HCEC 1CT (cell line): ENCODE measurements around the gene ACTR1A.
"Not testable (repeated sequence)": the region's sequence is repeated elsewhere in the genome, so short reads cannot be mapped to it uniquely, and the experiment has no call there.

Experiments used
- DNase-seq: peaks from one replicate; pipeline ENCODE4 v3.0.0-alpha.2; 2017

The ACTR1A gene

DNA sequence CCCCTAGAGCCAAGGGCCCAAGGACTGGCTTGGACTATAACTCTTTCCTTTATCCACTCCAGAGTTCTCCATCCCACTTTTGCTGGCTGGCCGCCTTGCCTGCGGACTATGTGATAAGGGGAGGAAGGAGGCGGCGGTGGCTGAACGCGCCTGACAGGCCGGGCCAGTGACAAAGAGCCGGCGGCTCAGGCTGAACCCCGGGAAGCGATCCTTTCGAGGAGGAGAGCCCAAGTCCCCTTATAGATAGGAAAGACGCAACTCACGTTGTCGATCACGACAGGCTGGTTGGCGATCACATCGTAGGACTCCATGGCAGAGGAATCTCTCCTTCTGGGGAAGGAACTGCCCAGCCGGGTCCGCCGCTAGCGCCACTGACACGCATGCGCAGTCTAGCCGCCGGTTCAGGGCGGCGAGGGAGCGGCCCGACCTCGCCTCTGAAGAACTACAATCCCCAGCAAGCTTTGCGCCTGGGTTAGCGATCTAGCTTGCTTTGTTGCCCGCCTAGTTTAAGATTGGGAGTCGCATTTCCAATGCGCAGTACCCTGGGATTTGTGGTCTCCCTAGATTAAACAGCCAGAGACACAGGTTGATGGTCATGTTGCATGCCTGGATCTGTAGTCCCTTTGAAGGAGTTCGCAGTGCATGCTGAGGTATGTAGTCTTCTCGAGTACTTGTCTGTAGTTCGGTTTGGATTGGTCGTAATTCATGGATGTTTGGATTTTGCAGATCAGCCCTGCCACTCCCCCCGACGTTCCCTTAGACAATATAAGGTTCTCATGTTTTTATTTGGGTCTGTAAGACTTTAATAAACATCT is at the start of gene ACTR1A:
Gene ACTR1A, minus strand, starts transcription at position 376 of the 815 bp plus-strand sequence. Its CDS starts 65 bp downstream, at position 311.
- DNase-seq, result peak; percentile 100

DNA sequence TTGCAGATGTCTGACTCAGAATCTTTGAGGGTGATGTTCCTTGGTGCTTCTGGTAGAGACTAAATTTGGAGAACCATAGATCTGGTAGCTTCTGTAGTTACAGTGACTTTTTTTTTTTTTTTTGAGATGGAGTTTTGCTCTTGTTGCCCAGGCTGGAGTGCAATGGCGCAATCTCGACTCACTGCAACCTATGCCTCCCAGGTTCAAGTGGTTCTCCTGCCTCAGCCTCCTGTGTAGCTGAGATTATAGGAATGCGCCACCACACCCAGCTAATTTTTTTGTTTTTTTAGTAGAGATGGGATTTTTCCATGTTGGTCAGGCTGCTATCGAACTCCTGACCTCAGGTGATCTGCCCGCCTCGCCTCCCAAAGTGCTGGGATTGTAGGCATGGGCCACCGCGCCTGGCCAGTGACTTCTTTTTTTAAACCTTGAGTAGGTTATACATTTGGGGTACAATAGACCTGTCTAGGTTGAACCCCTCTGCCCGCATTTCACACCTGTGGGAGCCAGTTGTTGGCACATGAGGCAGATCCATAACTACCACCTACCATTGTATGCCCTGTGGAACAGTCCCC is 48.2 kb upstream of the ACTR1A start:
- no peak for DNase-seq

DNA sequence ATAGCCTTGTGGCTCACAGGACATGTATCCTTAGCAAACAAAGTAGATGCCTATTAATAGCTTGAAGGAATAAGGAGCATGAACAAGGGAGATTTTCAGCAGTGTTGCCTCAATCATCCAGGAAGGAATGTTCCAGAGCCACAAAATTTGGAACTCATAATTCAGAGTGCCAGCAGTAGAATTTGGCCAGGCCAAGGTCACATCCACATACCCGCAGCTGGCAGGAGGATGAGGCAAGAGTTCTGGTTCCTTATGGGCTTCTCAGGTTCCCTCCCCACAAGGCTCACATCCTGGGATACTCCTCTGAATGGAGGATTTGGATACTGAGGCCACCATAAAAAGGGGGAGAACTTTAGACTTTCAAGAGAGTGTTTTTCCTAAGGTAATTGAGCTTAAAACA is 47.0 kb upstream of the ACTR1A start:
- no peak for DNase-seq

DNA sequence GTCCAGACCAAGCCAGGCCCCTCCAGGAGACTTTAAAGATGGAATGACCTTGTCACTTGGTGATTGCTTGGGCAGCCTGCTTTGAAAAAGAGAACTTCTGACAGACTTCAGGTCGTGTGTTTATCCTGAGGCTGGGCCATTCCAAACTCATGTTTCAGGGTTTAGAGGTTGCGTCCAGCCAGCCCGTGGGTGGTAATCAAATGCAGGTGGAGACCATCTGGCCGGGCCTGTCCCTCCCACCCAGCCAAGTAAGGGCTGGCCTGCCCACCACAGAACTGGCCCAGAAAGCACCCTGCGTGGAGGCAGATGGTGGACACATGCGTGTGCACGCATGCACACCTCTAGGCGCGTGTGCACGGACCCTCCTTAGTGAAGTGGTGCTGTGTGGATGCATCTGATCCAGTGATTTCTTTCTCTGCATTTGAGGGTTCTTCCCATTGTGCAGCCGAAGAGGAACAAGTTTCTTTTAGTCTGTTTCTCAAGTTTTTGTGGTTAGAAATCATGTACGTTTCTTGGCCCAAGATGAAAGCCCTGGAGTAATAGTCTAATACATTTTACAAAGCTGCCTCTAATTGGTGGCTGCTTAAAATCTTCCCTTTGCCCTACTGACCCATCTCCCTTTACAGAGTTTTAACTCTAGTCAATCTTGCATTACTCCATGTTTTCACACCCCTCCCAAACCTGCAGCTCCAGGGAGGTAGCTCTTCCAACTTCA is 44.3 kb upstream of the ACTR1A start:
- peak; percentile 22 for DNase-seq

DNA sequence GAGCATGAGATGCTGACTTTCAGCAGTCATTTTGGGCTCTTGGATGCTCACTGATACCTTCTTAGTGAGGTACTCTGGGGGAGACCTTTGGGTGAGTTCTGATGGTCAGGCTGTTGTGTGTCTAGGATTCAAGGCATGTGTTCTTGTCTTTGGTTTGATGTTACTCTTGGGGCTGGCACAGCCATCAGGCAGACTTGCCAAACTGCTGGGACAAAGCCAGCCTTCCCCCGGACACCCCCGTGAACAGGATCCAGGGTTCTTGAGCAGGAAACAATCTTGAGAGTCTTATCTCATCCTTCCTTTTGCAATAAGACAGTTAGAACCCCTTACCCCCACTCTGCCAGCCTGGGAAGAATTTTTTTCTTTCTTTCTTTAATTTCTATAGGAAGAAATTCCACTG is 43.5 kb upstream of the ACTR1A start:
- no peak for DNase-seq

DNA sequence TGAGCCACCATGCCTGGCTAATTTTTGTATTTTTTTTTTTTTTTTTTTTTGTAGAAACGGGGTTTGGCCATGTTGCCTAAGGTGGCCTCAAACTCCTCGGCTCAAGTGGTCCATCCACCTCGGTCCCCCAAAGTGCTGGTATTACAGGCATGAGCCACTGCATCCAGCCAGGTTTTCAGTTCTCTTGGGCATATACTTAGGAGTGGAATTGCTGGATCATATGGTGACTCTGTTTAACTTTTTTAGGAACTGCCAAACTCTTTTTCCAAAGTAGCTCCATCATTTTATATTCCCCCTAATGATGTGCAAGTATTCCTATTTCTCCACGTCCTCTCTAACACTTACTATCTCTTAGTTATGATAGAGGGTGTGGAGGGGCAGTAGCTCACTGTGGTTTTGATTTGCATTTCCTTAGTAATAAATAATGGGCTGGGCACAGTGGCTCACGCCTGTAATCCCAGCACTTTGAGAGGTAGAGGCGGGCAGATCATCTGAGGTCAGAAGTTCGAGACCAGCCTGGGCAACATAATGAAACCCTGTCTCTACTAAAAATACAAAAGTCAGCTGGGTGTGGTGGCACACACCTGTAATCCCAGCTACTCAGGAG is 42.9 kb upstream of the ACTR1A start:
- no peak for DNase-seq

DNA sequence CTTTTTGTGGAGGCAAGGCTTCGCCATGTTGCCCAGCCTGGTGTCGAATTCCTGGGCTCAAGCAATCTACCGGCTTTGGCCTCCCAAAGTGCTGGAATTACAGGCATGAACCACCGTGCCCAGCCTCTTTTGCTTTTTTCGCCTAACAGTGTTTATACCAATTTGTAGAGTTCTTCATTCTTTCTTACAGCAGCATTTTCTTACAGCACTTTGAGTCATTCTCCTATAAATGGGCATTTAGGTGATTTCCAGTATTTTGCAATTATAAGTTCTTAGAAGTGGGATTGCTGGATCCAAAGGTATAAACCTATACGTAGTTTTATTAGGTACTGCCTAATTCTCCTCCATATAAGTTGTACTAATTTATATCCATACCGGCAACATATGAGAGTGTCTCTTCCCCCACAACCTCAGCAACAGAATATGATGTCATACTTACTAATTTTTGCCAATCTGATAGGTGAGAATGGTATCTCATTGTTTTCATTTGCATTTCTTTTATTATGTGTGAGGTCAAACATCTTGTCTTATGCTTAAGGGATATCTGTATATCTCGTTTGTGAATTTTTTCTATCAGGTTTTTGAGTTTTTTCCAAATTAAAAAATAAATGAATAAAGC is 40.4 kb upstream of the ACTR1A start:
- peak; percentile 39 for DNase-seq

DNA sequence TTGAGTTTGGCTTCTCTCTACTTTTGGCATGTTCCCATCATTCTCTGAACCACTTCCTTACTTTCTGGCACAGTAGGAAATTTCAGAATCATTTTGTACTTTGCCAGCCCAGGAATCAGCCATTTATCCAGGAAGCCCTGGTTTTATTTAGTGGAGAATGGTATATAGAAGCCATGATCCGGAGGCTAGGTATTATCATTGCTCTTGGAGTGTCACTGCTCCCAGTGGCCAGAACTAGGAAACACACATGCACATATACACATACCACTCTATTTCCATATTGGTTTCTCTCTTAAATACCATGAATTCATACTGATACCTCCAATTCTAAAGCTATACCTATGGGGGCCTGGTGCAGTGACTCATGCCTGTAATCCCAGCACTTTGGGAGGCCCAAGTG is 37.5 kb upstream of the ACTR1A start:
- peak; percentile 45 for DNase-seq

DNA sequence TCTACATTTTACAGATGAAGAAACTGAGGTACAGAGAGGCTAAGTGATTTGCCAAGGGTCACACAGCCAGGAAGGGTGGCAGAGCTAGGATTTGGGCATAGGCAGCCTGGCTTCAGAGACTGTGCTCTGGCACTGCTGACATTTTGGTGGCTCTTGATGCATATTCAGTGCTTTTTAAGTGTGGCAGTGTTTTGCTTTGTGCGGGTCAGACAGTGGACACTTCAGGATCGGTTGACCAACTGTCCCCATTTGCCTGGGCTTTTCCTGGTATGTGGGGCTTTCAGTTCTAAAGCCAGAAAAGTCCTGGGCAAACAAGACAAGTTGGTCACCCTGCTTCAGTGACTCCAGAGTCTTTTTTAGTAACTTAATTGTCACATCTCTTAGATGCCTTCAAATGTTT is 36.3 kb upstream of the ACTR1A start:
- DNase-seq, result no peak

DNA sequence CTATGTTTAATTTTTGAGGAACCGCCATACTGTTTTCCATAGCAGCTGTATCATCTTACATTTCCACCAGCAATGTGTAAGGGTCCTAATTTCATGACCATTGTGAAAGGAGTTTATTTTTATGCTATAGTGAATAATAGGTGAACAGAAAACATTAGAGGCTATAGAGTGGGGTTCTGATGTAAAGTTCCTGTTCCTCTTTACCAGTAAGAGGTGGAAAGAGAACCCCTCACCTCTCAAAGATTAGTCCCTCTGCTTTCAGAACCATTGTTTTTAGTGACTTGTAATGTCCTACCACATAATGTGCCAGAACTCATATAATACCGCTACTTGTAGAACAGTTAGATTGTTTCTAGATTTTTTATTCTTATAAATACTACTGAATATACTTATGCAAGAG is 35.4 kb upstream of the ACTR1A start:
- DNase-seq, result no peak

DNA sequence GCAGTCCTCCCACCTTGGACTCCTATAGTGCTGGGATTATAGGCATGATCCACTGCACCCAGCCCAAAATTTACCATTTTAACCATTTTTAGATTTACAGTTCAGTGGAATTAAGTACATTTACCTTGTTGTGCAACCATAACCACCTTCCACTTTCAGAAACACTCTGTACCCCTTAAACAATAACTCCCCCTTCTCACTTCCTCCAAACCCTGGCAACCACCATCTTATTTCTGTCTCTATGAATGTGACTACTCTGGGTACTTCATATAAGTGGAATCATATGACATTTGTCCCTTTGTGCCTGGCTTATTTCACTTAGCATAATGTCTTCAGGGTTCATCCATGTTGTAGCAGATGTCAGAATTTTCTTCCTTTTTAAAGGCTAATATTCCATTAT is 34.9 kb upstream of the ACTR1A start:
- no peak for DNase-seq

DNA sequence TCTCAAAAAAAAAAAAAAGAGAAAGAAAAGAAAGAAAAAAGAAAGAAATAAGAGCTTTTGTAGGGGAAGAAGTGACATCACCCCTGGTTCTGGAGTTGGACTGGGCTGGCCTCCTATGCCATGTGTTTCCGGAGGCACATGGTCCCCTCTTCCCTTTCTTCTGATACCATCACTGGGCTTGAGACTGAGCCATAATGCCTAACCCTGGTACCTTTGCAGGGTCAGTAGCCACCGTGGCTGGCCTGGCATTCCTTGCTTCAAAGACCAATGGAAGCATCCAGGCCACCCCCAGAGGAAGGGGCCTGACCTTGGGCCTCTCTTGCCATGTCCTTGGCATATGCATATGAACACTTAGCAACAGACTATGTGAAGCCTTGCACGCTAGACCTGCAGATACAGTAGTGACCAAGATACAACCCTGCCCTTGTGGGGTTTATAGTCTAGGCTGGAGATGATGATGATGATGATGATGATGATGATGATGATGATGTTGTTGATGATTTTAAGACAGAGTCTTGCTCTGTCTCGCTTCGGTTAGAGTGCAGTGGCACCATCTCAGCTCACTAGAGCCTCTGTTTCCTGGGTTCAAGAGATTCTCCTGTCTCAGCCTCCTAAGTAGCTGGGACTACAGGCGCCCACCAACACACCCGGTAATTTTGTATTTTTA is 33.1 kb upstream of the ACTR1A start:
- DNase-seq, result no peak

DNA sequence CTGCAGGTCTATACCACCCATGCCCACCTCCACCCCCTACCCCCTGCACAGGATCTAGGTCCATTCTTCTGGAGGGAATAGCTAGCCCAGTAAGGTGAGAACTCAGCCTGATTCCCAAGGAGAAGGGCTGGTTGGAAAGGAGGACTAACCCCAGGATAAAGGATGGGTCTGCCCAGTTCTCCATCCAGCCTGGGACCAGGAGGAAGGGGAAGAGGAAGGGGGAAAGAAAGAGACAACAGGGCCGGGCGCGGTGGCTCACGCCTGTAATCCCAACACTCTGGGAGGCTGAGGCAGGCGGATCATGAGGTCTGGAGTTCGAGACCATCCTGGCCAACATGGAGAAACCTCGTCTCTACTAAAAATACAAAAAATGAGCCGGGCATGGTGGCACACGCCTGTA is 32.5 kb upstream of the ACTR1A start:
- DNase-seq, result not testable (repeated sequence)

DNA sequence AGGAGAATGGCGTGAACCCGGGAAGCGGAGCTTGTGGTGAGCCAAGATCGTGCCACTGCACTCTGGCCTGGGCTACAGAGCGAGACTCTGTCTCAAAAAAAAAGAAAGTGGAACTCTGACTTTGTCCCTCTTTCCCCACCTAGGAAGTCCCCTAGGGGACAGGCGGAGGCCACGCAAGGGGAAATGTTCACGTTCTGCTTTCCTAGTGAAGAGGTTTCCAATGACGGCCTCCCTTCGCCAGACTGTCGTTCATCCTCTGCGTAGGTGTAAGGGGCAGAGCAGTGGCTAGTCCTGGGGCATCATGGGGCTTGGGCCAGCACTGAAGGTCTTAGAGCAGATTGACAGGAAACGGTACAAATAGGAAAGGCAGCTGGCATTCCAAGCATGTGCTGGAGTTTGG is 31.8 kb upstream of the ACTR1A start:
- DNase-seq, result no peak

DNA sequence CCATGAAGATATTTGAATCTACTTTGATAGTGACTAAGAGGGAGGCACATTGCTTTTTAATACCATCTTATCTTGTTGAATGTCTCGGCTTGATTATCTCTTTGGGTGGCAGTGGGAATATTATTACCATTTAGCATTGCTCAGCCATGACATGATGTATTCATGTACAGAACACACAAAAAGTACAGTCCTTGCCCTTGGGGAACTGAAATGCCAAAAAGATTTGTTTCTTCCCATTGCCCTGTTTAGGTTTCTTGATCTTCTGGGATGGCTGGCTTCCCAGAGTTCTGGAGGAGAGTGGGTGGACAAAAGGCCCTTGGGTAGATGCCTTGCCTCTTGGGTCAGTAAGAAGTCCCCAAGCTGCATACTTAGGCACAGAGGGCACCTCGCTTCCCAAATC is 25.0 kb upstream of the ACTR1A start:
- no peak for DNase-seq

DNA sequence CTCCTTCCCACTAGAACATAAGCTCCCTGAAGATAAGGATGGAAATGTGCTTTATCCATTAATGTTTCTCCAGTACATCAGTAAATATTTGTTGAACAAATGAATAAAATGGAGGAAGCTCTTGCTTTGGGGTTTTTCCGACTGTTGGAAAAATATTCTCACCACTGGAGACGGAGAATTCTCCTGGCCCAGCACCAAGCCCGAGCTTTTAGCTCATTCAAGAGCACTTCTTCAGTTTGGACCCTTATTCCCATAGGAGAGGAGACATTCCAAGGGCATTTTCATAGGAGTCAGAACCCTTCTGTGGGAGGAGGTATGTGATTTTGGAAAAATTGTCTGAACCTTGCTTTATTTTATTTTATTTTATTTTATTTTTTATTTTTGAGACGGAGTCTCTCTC is 22.2 kb upstream of the ACTR1A start:
- no peak for DNase-seq

DNA sequence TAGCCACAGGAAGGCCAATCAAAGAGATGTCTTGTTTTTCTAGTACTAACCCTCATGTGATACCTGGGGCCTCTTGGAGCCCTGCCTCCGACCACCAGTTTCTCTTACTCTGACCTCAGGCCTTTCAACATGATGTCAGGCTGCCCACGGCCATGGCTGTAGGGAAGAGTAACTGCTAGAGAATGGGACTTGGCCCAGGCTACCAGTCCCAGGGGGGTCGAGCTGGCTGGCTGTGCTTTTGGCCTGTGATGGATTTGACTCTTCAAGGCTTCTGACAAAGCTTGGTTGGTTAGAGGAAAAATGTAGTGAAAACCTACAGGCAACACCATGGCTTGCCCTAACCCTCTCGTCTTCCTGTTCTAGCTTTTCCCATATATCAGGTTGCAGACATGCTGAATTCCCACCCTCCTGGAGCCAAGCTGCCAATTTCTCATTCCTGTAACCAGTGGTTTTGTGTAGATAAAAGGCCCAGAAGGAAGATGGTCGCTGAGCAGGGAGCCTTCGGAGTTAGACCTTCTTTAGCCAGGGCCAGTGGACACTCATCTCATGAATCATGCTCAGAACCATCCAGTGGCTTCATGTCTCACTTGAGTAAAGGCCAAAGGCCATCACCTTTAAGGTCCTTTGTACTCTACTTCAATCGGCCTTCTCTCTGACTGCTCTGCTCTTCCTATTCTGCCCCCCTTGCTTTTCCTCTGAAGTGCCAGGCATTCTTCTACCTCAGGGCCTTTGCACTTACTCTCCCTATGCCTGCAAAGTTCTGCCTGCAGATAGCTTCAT is 20.9 kb upstream of the ACTR1A start:
- peak; percentile 73 for DNase-seq

DNA sequence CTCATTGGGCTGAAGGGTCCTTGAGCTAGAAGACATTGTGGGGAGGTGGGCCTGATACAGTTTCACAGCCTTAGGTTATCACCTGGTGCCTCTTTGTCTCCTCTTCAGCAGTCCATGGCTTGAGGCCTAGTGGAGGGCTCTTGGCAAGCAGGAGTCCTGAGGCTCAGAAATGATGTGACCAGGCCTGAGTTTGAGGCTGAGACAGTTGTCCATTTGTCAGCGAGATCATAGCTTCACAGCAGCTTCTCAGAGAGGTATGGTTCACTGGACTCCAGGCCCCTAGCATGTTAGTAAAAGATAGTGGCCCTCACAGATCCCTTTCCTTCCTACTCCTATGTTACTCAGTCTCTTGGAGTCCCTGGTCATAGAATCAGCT is 20.4 kb upstream of the ACTR1A start:
- DNase-seq, result no peak

DNA sequence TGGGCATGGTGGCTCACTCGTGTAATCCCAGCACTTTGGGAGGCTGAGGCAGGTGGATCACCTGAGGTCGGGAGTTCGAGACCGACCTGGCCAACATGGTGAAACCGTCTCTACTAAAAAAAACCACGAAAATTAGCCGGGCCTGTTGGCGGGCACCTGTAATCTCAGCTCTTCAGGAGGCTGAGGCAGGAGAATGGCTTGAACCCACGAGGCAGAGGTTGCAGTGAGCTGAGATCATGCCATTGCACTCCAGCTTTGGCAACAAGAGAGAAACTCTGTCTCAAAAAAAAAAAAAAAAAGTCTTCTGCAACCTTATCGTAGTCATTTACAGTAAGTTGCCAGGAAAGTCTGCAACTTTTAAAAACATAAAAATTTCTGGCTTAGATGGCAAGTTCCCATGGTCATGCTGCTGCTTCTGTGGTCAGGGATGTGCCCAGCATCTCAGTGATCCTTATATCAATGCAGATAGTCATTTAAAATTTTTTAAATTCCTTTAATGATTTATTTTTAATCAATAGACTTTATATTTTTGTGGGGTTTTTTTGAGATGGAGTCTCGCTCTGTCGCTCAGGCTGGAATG is 16.8 kb upstream of the ACTR1A start:
- DNase-seq, result no peak

DNA sequence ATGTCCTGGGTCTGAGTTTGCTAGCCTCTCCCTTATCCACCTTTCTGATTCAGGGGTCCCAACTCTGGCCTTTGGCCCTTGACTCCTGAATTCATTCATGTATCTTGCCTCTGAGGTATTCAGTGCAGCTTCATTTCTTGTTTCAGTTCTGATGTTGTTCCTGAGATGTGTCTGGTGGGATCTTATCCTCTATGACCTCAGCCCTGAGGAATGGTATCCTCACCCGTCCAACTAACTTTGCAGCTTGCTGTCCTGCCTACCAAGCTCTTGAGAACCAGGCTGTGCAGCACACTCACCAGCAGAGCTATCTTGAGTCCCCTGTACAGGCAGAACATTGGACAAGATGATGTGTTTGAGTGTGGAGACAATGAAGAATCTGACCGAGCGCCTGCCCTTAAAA is 15.0 kb upstream of the ACTR1A start:
- peak; percentile 2 for DNase-seq

DNA sequence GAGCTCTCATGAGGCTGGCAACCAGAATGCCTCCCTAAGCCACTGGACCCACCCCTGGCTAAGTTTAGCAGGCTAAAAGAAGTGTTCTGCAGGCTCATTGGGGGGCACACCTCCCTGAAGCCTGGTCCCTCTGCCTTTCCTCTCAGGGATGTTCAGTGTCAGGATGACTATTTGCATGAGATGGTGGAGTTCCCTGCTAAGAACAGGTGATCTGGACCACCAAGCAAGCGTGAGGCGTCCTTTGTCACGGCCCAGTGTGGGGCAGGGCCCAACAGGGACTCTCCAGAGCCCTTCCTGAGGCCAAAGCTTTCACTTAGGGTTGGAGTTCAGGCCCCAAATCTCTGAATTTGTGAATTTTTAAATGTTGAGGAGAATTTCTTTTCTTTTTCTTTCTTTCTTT is 13.2 kb upstream of the ACTR1A start:
- no peak for DNase-seq
